GM19023 (cell line): ENCODE results near the gene GLS.
"Not testable (repeated sequence)": the region's sequence is repeated elsewhere in the genome, so short reads cannot be mapped to it uniquely, and the experiment has no call there.

ENCODE experiments used
- ATAC-seq: cut with Tn5 transposase; IDR thresholded peaks from one replicate; pipeline ENCODE4 v1.9.1; 2021; ENCODE audit warnings: mild to moderate bottlenecking, moderate library complexity; ENCODE audit not compliant: unreplicated experiment

Gene GLS

GRCh38 chr2:190927301-190927700 lies 46.7 kb downstream of the GLS start:
- ATAC-seq: no peak

- ATAC-seq: no peak
These were observed 49.3 kb downstream of the GLS start for GRCh38 chr2:190929919-190930318.

- no peak for ATAC-seq
These were observed 49.8 kb downstream of the GLS start for GRCh38 chr2:190930411-190930810.

- no peak for ATAC-seq
These were observed 51.9 kb downstream of the GLS start for GRCh38 chr2:190932514-190932913.

- ATAC-seq: no peak
These were observed 52.7 kb downstream of the GLS start for GRCh38 chr2:190933361-190933760.

- no peak for ATAC-seq
These were observed 54.4 kb downstream of the GLS start for GRCh38 chr2:190935054-190935453.

GRCh38 chr2:190938771-190939335 lies 58.2 kb downstream of the GLS start:
- ATAC-seq: no peak

GRCh38 chr2:190940454-190940853 lies 59.8 kb downstream of the GLS start:
- no peak for ATAC-seq

- ATAC-seq: no peak
These were observed 61.0 kb downstream of the GLS start for GRCh38 chr2:190941571-190941970.

GRCh38 chr2:190942697-190943096 lies 62.1 kb downstream of the GLS start:
- ATAC-seq: no peak

GRCh38 chr2:190943706-190944105 lies 63.1 kb downstream of the GLS start:
- no peak for ATAC-seq

- ATAC-seq: no peak
These were observed 66.5 kb downstream of the GLS start for GRCh38 chr2:190947141-190947540.

GRCh38 chr2:190947711-190948251 lies 67.2 kb downstream of the GLS start:
- ATAC-seq: peak; percentile 62

- ATAC-seq: no peak
These were observed 68.0 kb downstream of the GLS start for GRCh38 chr2:190948671-190949070.

GRCh38 chr2:190950566-190950991 lies 70.0 kb downstream of the GLS start:
- no peak for ATAC-seq

- no peak for ATAC-seq
These were observed 72.6 kb downstream of the GLS start for GRCh38 chr2:190953257-190953656.

- no peak for ATAC-seq
These were observed 79.5 kb downstream of the GLS start for GRCh38 chr2:190959911-190960788.

- ATAC-seq: not testable (repeated sequence)
These were observed 80.5 kb downstream of the GLS start for GRCh38 chr2:190961117-190961516.

- ATAC-seq: no peak
These were observed 81.4 kb downstream of the GLS start for GRCh38 chr2:190961918-190962487.

GRCh38 chr2:190963088-190963487 lies 82.5 kb downstream of the GLS start:
- no peak for ATAC-seq

GRCh38 chr2:190964170-190964795 lies 83.7 kb downstream of the GLS start:
- ATAC-seq: no peak
